Neural cell (in vitro differentiated cells): Measurements from ENCODE around the gene JPT2. TPM values are rescaled to one million over a fixed set of nuclear protein-coding genes. Genes with fewer than 3 reads are reported as not detected.
"Not testable (repeated sequence)": the region's sequence is repeated elsewhere in the genome, so short reads cannot be mapped to it uniquely, and the experiment has no call there.

Experiments used
- H2AFZ ChIP-seq: fragments of 200-600, 300-800 bp; sonication (generic), shearing (Covaris generic); 2 replicates; pipeline ENCODE4 v1.6.0; 2014; ENCODE audit warnings: low read depth, mild to moderate bottlenecking, antibody characterized with exemption, low read length, moderate library complexity
- H3F3A ChIP-seq: fragments of 200-600 bp; shearing (Covaris generic); 2 replicates; pipeline ENCODE4 v1.6.1; 2016; ENCODE audit warnings: mild to moderate bottlenecking, moderate library complexity, mixed read lengths, antibody characterized with exemption, low read length; ENCODE audit not compliant: insufficient read depth, poor library complexity, severe bottlenecking
- H3K27ac ChIP-seq: fragments of 200-600, 300-800 bp; sonication (generic), shearing (Covaris generic); 2 replicates; pipeline ENCODE4 v1.5.1; 2014; ENCODE audit warnings: mild to moderate bottlenecking, low read length, moderate library complexity
- H3K27me3 ChIP-seq: fragments of 300-800, 200-600 bp; sonication (generic), shearing (Covaris generic); 2 replicates; pipeline ENCODE4 v1.6.0; 2014; ENCODE audit warnings: mild to moderate bottlenecking, low read depth, low read length, moderate library complexity; ENCODE audit not compliant: insufficient read depth
- H3K36me3 ChIP-seq: fragments of 300-800, 200-600 bp; sonication (generic), shearing (Covaris generic); 2 replicates; pipeline ENCODE4 v1.5.1; 2014; ENCODE audit warnings: mild to moderate bottlenecking, antibody characterized with exemption, low read length, moderate library complexity; ENCODE audit not compliant: insufficient read depth
- H3K4me2 ChIP-seq: fragments of 300-800, 200-600 bp; sonication (generic), shearing (Covaris generic); 2 replicates; pipeline ENCODE4 v1.6.0; 2014; ENCODE audit warnings: mild to moderate bottlenecking, low read length
- H3K4me3 ChIP-seq: fragments of 300-800, 200-600 bp; sonication (generic), shearing (Covaris generic); 2 replicates; pipeline ENCODE4 v1.5.1; 2014; ENCODE audit warnings: mild to moderate bottlenecking, low read length, moderate library complexity
- H3K79me2 ChIP-seq: fragments of 200-600 bp; shearing (Covaris generic); replicated peaks from 2 replicates; pipeline ENCODE4 v1.6.0; 2014; ENCODE audit warnings: mild to moderate bottlenecking, low read length, moderate library complexity; ENCODE audit not compliant: insufficient read depth
- H3K9ac ChIP-seq: fragments of 300-800, 200-600 bp; sonication (generic), shearing (Covaris generic); 2 replicates; pipeline ENCODE4 v1.6.1; 2016; ENCODE audit warnings: mild to moderate bottlenecking, low read length, mixed read lengths
- H3K9me2 ChIP-seq: fragments of 200-600 bp; shearing (Covaris generic); 2 replicates; pipeline ENCODE4 v1.6.1; 2016; ENCODE audit warnings: mild to moderate bottlenecking, low read length, mixed read lengths; ENCODE audit not compliant: insufficient read depth
- H3K9me3 ChIP-seq: fragments of 200-600, 300-800 bp; sonication (generic), shearing (Covaris generic); 2 replicates; pipeline ENCODE4 v1.6.1; 2016; ENCODE audit warnings: mild to moderate bottlenecking, mixed run types, low read length, moderate library complexity, mixed read lengths
- H4K20me1 ChIP-seq: fragments of 200-600 bp; shearing (Covaris generic); 2 replicates; pipeline ENCODE4 v1.6.1; 2016; ENCODE audit warnings: mild to moderate bottlenecking, mixed run types; ENCODE audit not compliant: insufficient read depth
- CTCF ChIP-seq: fragments of 450-650 bp; IDR thresholded peaks from 2 replicates; pipeline ENCODE4 v1.5.1; 2014; ENCODE audit warnings: antibody characterized with exemption, mild to moderate bottlenecking, moderate library complexity; ENCODE audit not compliant: poor library complexity, severe bottlenecking
- EP300 ChIP-seq: fragments of 450-650 bp; conservative IDR thresholded peaks from 2 replicates; pipeline ENCODE4 v1.6.1; 2014; ENCODE audit warnings: antibody characterized with exemption, mild to moderate bottlenecking, moderate library complexity; ENCODE audit not compliant: poor library complexity, severe bottlenecking
- EZH2 ChIP-seq: fragments of 200-600, 300-800 bp; shearing (Covaris generic), sonication (generic); IDR thresholded peaks from 2 replicates; pipeline ENCODE4 v1.6.1; 2014; ENCODE audit warnings: antibody characterized with exemption, low read length, borderline replicate concordance, mild to moderate bottlenecking; ENCODE audit not compliant: insufficient read depth, poor library complexity, severe bottlenecking
- MXI1 ChIP-seq: fragments of 450-650 bp; conservative IDR thresholded peaks from 2 replicates; pipeline ENCODE4 v1.6.1; 2014; ENCODE audit warnings: antibody characterized with exemption, mild to moderate bottlenecking; ENCODE audit not compliant: poor library complexity, severe bottlenecking
- POLR2AphosphoS5 ChIP-seq: IDR thresholded peaks from 2 replicates; pipeline ENCODE4 v1.6.1; 2012
- RAD21 ChIP-seq: fragments of 450-650 bp; conservative IDR thresholded peaks from 2 replicates; pipeline ENCODE4 v1.6.1; 2014; ENCODE audit warnings: antibody characterized with exemption, mild to moderate bottlenecking, moderate library complexity
- REST ChIP-seq: IDR thresholded peaks from 2 replicates; pipeline ENCODE4 v1.6.1; 2012; ENCODE audit warnings: borderline replicate concordance
- SMC3 ChIP-seq: fragments of 450-650 bp; conservative IDR thresholded peaks from 2 replicates; pipeline ENCODE4 v1.6.1; 2014; ENCODE audit warnings: antibody characterized with exemption, mild to moderate bottlenecking, moderate library complexity; ENCODE audit not compliant: poor library complexity
- TAF1 ChIP-seq: IDR thresholded peaks from 2 replicates; pipeline ENCODE4 v1.6.1; 2012; ENCODE audit warnings: low read depth
- polyA plus RNA-seq: library from polyadenylated mRNA; depleted of rRNA; stranded (reverse); fragments of >200 nt; gene quantifications from 2 replicates; pipeline ENCODE4 v1.2.3, GENCODE V29; 2014

JPT2 gene
- polyA plus RNA-seq, 1 donor from 2014 or later: 61.4 TPM

DNA sequence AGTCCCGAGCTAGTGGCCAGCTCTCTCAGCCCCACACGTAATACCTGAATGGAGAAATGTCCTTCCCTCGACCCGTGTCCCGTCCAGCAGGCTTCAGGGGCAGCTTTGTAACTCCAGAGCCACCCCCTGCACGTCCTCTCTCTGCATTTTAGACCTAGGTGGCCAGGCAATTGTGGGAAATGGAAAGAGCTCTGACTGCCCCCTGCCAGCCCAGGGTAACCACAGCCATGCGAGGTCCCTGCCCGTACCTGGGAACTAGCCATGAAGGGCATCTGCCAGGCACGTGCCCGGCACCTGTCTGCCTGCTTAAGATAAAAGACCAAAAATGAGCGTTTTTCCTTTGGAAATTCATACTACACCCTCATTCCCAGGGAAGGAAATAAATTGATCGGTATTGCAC lies 37.1 kb downstream of the JPT2 start:
- peaks cover 41% of the 10 kb centered on the region for H3K79me2 ChIP-seq
- H3K9ac ChIP-seq: no peak overlapping the region
- H3K4me3 ChIP-seq: no peak overlapping the region
- TF ChIP-seq SMC3: no peak
- no peak for TF ChIP-seq TAF1
- no peak for TF ChIP-seq CTCF
- no peak for TF ChIP-seq EP300
- no peak for TF ChIP-seq MXI1
- TF ChIP-seq EZH2: no peak
- TF ChIP-seq RAD21: no peak
- no peak for TF ChIP-seq REST
- no peak for TF ChIP-seq POLR2AphosphoS5
- no peak overlapping the region for H3K4me2 ChIP-seq
- H2AFZ ChIP-seq: no peak overlapping the region
- H3K36me3 ChIP-seq: no peaks in the 10 kb centered on the region
- H3K27me3 ChIP-seq: no peaks in the 10 kb centered on the region
- H3K9me3 ChIP-seq: no peaks in the 10 kb centered on the region
- H3K9me2 ChIP-seq: no peaks in the 10 kb centered on the region
- H3K27ac ChIP-seq: no peak overlapping the region
- no peaks in the 10 kb centered on the region for H3F3A ChIP-seq
- H4K20me1 ChIP-seq: no peaks in the 10 kb centered on the region

DNA sequence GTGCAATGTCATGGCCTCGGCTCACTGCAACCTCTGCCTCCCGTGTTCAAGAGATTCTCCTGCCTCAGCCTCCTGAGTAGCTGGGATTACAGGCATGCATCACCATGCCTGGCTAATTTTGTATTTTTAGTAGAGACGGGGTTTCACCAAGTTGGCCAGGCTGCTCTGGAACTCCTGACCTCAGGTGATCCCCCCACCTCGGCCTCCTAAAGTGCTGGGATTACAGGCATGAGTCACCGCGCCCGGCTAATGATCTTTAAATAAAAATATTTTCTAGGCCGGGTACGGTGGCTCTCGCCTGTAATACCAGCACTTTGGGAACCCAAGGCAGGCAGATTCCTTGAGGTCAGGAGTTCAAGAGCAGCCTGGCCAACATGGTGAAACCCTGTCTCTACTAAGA lies 40.2 kb downstream of the JPT2 start:
- H3K27ac ChIP-seq, H3F3A ChIP-seq, H3K9me3 ChIP-seq, H3K9me2 ChIP-seq, H4K20me1 ChIP-seq, H3K27me3 ChIP-seq, H2AFZ ChIP-seq, H3K4me2 ChIP-seq, H3K9ac ChIP-seq, H3K36me3 ChIP-seq, H3K4me3 ChIP-seq: not testable (repeated sequence)
- H3K79me2 ChIP-seq: peaks cover 22% of the 10 kb centered on the region

DNA sequence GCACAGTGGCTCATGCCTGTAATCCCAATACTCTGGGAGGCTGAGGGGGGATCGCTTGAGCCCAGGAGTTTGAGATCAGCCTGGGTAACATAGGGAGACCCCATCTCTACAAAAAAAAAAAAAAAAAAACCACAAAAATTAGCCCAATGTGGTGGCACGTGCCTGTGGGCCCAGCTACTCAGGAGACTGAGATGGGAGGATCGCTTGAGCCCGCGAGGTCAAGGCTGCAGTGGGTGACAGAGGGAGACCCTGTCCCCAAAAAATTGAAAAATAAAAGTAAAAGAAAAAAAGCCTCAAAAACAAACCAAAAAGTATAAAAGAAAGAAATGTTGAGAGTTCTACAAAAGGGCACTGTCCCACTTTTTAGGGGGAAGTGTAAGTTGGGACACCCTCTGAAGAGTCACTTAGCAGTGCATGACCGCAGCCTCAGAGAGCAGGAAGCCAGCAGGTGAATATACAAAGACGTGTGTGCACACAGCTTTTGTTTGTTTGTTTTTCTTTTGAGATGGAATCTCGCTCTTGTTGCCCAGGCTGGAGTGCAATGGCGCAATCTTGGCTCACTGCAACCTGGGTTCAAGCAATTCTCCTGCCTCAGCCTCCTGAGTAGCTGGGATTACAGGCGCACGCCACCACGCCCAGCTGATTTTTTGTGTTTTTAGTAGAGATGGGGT lies 41.6 kb downstream of the JPT2 start:
- H3F3A ChIP-seq, H3K4me2 ChIP-seq, H3K27ac ChIP-seq, H2AFZ ChIP-seq, H3K9me2 ChIP-seq, H3K9ac ChIP-seq, H3K36me3 ChIP-seq, H3K9me3 ChIP-seq, H3K27me3 ChIP-seq, H4K20me1 ChIP-seq, H3K4me3 ChIP-seq: not testable (repeated sequence)
- peaks cover 18% of the 10 kb centered on the region for H3K79me2 ChIP-seq
